Gastrocnemius medialis (tissue), 4 donors: ENCODE measurements around the gene B4GALT5. TPM values are rescaled to one million over a fixed set of nuclear protein-coding genes. Genes with fewer than 3 reads are reported as not detected.

Experiments used
- ATAC-seq, 2 donors: fragments of 150-250 bp; one replicate each; pipeline ENCODE4 v1.9.1; 2016
- DNase-seq, 2 donors: peaks; one replicate each; pipeline ENCODE4 v3.0.0-alpha.2; 2019
- H3K27ac ChIP-seq, 4 donors: fragments of 200-600 bp; sonication (generic); 1 replicate in 1 of 4; 2 replicates in 3 of 4; pipeline ENCODE4 v1.5.1; 2016 to 2018; ENCODE audit warnings: mild to moderate bottlenecking in 2 of 4, moderate library complexity in 1 of 4
- H3K27me3 ChIP-seq, 3 donors: fragments of 200-600 bp; sonication (generic) in 2 of 3; 1 replicate in 1 of 3; 2 replicates in 2 of 3; pipeline versions ENCODE4 v1.5.1 to v1.6.0; 2016 to 2019; ENCODE audit warnings: mild to moderate bottlenecking in 1 of 3, moderate library complexity in 1 of 3
- H3K36me3 ChIP-seq, 2 donors: fragments of 200-600 bp; sonication (generic) in 1 of 2; one replicate each; pipeline ENCODE4 v1.5.1; 2017 to 2018
- H3K4me1 ChIP-seq, 2 donors: fragments of 200-600 bp; sonication (generic) in 1 of 2; one replicate each; pipeline ENCODE4 v1.5.1; 2016 to 2017; ENCODE audit warnings: mild to moderate bottlenecking in 2 of 2
- H3K4me3 ChIP-seq, 4 donors: fragments of 200-600 bp; sonication (generic) in 3 of 4; 1 replicate in 1 of 4; 2 replicates in 3 of 4; pipeline ENCODE4 v1.5.1; 2016 to 2019; ENCODE audit warnings: mild to moderate bottlenecking in 2 of 4
- H3K9me3 ChIP-seq, 3 donors: fragments of 200-600 bp; sonication (generic) in 2 of 3; 1 replicate in 1 of 3; 2 replicates in 2 of 3; pipeline ENCODE4 v1.5.1; 2016 to 2019
- POLR2A ChIP-seq, 2 donors: fragments of 450-650 bp; IDR thresholded peaks; one replicate each; pipeline ENCODE4 v1.6.1; 2017; ENCODE audit warnings: antibody characterized with exemption in 2 of 2, mild to moderate bottlenecking in 2 of 2, moderate library complexity in 2 of 2
- in situ Hi-C, 4 donors: fragments of 200-750 bp; cut with MboI; loops; one replicate each; pipeline versions ENCODE4 v1.15.0 to v1.8.0; 2017; ENCODE audit warnings: low sequenced_read_pairs in 4 of 4
- intact Hi-C: fragments of 100-400 bp; cut with DNase I; formaldehyde crosslinking; loops from one replicate; pipeline ENCODE4 v1.15.1; 2023; ENCODE audit warnings: low total_unique reads
- total RNA-seq, 4 donors: library from RNA; depleted of rRNA; stranded (reverse); fragments of >200 nt; gene quantifications; one replicate each; pipeline versions ENCODE4 v1.1.0 to v1.2.3, GENCODE V29; 2016
- TF ChIP-seq, protein P1 (sequence below), 5 experiments: fragments of 450-650 bp in 3 of 5; fragments of 200-600 bp in 2 of 5; sonication (generic) in 2 of 5; IDR thresholded peaks in 4 of 5; conservative IDR thresholded peaks in 1 of 5; 1 replicate in 4 of 5; 2 replicates in 1 of 5; pipeline ENCODE4 v1.5.1; 2016 to 2019; ENCODE audit warnings: antibody characterized with exemption in 5 of 5, mild to moderate bottlenecking in 3 of 5, moderate library complexity in 3 of 5

The B4GALT5 gene
- total RNA-seq, 4 donors from 2014 or later = 27.6 to 75.2 (median 56.4) TPM

GRCh38 chr20:49590163-49591017 lies 123.3 kb downstream of the B4GALT5 start:
- no peak overlapping the region for H3K4me3 ChIP-seq
- H3K36me3 ChIP-seq = no peaks in the 10 kb centered on the region
- ATAC-seq (no peak), DNase-seq (no peak)
- TF ChIP-seq, protein P1, sequence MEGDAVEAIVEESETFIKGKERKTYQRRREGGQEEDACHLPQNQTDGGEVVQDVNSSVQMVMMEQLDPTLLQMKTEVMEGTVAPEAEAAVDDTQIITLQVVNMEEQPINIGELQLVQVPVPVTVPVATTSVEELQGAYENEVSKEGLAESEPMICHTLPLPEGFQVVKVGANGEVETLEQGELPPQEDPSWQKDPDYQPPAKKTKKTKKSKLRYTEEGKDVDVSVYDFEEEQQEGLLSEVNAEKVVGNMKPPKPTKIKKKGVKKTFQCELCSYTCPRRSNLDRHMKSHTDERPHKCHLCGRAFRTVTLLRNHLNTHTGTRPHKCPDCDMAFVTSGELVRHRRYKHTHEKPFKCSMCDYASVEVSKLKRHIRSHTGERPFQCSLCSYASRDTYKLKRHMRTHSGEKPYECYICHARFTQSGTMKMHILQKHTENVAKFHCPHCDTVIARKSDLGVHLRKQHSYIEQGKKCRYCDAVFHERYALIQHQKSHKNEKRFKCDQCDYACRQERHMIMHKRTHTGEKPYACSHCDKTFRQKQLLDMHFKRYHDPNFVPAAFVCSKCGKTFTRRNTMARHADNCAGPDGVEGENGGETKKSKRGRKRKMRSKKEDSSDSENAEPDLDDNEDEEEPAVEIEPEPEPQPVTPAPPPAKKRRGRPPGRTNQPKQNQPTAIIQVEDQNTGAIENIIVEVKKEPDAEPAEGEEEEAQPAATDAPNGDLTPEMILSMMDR (IDR thresholded peaks at IDR 0.05 in 4 of 5, conservative IDR thresholded peaks at IDR 0.05 in 1 of 5) = no peak
- no peak for TF ChIP-seq POLR2A (IDR thresholded peaks at IDR 0.05)
- H3K9me3 ChIP-seq = no peaks in the 10 kb centered on the region
- no peaks in the 10 kb centered on the region for H3K4me1 ChIP-seq
- no peak overlapping the region for H3K27ac ChIP-seq
- intact Hi-C loops = no loop called here
- H3K27me3 ChIP-seq = no peaks in the 10 kb centered on the region
- in situ Hi-C loops = no loop called here

DNA sequence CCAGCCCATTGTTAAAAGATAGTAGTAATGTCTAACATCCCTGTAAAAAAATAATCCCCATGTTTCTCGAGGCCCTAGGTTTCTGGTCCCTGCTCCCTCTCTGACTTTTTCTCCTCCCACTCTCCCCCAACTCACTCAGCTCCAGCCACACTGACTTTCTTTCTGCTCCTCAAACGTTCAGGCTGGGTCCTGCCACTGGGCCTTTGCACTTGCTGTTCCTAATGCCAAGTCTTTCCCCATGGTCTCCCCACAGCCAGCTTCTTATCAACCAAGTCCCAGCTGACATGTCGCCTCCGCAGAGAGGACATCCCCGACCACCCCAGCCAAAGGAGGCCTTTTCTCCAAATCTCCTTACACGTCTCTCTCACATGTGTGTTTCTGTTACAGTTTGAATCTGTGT lies 123.9 kb downstream of the B4GALT5 start:
- Histone ChIP-seq H3K4me1 (no peaks in the 10 kb centered on the region), H3K27me3 (no peaks in the 10 kb centered on the region), H3K36me3 (no peaks in the 10 kb centered on the region), H3K27ac (no peak overlapping the region), H3K4me3 (no peak overlapping the region), H3K9me3 (no peaks in the 10 kb centered on the region)
- TF ChIP-seq POLR2A (IDR thresholded peaks at IDR 0.05) = no peak
- TF ChIP-seq, protein P1 (IDR thresholded peaks at IDR 0.05 in 4 of 5, conservative IDR thresholded peaks at IDR 0.05 in 1 of 5) = no peak
- in situ Hi-C loops (no loop called here), intact Hi-C loops (no loop called here)
- no peak for ATAC-seq
- no peak for DNase-seq

- no peak for DNase-seq
- intact Hi-C loops (no loop called here), in situ Hi-C loops (no loop called here)
- Histone ChIP-seq H3K4me1 (no peaks in the 10 kb centered on the region), H3K36me3 (no peaks in the 10 kb centered on the region), H3K4me3 (no peak overlapping the region), H3K27me3 (no peaks in the 10 kb centered on the region), H3K27ac (no peak overlapping the region), H3K9me3 (no peaks in the 10 kb centered on the region)
- ATAC-seq = no peak
- no peak for TF ChIP-seq POLR2A (IDR thresholded peaks at IDR 0.05)
- TF ChIP-seq, protein P1 (IDR thresholded peaks at IDR 0.05 in 4 of 5, conservative IDR thresholded peaks at IDR 0.05 in 1 of 5) = no peak
These were observed 126.5 kb downstream of the B4GALT5 start for GRCh38 chr20:49587111-49587570.

- no peaks in the 10 kb centered on the region for H3K4me1 ChIP-seq
- no peaks in the 10 kb centered on the region for H3K36me3 ChIP-seq
- H3K27me3 ChIP-seq = no peaks in the 10 kb centered on the region
- H3K4me3 ChIP-seq = no peak overlapping the region
- in situ Hi-C loops (no loop called here), intact Hi-C loops (no loop called here)
- no peak for ATAC-seq
- no peaks in the 10 kb centered on the region for H3K9me3 ChIP-seq
- no peak for DNase-seq
- H3K27ac ChIP-seq = no peak overlapping the region
- TF ChIP-seq POLR2A (IDR thresholded peaks at IDR 0.05) = no peak
- TF ChIP-seq, protein P1 (IDR thresholded peaks at IDR 0.05 in 4 of 5, conservative IDR thresholded peaks at IDR 0.05 in 1 of 5) = no peak
These were observed 128.0 kb downstream of the B4GALT5 start for GRCh38 chr20:49585585-49586245.
